ENCODE measurements around the gene KCNG2.

DNA sequence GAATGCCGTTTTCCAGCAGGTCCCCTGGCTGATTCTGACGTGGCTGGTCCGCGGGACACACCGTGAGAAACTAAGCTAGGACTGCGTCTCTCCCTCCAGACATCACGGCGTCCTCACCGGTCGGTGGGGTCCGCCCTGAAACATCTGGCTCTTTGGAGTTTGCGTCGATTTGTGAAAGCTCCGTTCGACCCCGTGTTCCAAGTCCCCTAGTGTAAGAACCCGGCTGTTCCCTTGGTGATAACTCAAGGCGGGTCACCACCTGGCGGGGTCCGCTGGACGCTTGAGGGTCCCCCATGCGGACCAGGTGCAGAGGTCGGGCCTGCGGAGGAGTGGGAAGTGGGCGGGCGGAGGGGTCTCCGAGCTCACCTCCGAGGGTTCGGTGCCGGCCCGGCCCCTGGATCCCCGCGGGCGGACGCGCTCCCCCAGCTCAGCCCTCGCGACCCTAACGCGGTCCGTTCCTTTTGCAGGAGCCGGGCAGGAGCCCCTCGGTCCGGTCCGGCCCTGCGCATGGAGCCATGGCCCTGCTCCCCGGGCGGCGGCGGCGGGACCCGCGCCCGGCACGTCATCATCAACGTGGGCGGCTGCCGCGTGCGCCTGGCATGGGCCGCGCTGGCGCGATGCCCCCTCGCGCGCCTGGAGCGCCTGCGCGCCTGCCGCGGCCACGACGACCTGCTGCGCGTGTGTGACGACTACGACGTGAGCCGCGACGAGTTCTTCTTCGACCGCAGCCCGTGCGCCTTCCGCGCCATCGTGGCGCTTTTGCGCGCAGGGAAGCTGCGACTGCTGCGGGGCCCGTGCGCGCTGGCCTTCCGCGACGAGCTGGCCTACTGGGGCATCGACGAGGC, 65.6 kb downstream of the KCNG2 start:
- TF ChIP-seq, protein P1, sequence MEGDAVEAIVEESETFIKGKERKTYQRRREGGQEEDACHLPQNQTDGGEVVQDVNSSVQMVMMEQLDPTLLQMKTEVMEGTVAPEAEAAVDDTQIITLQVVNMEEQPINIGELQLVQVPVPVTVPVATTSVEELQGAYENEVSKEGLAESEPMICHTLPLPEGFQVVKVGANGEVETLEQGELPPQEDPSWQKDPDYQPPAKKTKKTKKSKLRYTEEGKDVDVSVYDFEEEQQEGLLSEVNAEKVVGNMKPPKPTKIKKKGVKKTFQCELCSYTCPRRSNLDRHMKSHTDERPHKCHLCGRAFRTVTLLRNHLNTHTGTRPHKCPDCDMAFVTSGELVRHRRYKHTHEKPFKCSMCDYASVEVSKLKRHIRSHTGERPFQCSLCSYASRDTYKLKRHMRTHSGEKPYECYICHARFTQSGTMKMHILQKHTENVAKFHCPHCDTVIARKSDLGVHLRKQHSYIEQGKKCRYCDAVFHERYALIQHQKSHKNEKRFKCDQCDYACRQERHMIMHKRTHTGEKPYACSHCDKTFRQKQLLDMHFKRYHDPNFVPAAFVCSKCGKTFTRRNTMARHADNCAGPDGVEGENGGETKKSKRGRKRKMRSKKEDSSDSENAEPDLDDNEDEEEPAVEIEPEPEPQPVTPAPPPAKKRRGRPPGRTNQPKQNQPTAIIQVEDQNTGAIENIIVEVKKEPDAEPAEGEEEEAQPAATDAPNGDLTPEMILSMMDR (IDR thresholded peaks at IDR 0.05) = no peak
- no peak for TF ChIP-seq POLR2A (IDR thresholded peaks at IDR 0.05)

Data from body of pancreas (tissue), 4 donors.